Measurements from ENCODE around the gene CDC26. TPM values are rescaled to one million over a fixed set of nuclear protein-coding genes. Genes with fewer than 3 reads are reported as not detected.

CDC26 gene
- total and polyA plus RNA-seq, 7 donors, result 33.8 to 74.5 (median 64.9) TPM

DNA sequence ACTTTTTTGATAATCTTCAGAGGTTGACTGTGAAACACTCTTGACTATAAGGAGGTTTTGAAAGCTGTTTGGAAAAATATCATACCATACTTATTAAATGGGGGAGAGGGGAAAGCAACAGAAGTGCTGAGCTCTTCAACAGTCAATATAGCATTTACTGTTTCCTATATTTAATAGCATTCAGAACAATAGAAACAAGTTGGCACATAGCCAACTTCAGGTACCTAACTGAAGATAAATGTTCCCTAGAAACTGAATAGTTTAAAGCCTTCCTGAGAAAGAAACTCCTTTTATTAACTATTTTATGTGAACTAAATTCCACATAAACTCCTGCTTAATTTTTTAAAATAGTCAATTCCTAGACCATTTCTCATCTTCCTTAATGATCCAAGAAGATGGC lies 27.7 kb downstream of the CDC26 start:
- no peaks in the 10 kb centered on the region for H3K27me3 ChIP-seq
- no peak overlapping the region for H3K4me3 ChIP-seq
- intact Hi-C loops (cut with DNase I), result no loop called here
- TF ChIP-seq POLR2A (IDR thresholded peaks at IDR 0.05) (no peak), POLR2AphosphoS5 (IDR thresholded peaks at IDR 0.05) (no peak), EP300 (IDR thresholded peaks at IDR 0.05) (no peak)
- TF ChIP-seq, protein P1, sequence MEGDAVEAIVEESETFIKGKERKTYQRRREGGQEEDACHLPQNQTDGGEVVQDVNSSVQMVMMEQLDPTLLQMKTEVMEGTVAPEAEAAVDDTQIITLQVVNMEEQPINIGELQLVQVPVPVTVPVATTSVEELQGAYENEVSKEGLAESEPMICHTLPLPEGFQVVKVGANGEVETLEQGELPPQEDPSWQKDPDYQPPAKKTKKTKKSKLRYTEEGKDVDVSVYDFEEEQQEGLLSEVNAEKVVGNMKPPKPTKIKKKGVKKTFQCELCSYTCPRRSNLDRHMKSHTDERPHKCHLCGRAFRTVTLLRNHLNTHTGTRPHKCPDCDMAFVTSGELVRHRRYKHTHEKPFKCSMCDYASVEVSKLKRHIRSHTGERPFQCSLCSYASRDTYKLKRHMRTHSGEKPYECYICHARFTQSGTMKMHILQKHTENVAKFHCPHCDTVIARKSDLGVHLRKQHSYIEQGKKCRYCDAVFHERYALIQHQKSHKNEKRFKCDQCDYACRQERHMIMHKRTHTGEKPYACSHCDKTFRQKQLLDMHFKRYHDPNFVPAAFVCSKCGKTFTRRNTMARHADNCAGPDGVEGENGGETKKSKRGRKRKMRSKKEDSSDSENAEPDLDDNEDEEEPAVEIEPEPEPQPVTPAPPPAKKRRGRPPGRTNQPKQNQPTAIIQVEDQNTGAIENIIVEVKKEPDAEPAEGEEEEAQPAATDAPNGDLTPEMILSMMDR (IDR thresholded peaks at IDR 0.05), result no peak
- no peaks in the 10 kb centered on the region for H3K36me3 ChIP-seq
- DNase-seq, result no peak
- no peaks in the 10 kb centered on the region for H3K4me1 ChIP-seq
- H3K27ac ChIP-seq, result no peak overlapping the region
- H3K9me3 ChIP-seq, result no peaks in the 10 kb centered on the region

- intact Hi-C loops (cut with DNase I), result no loop called here
- H3K9me3 ChIP-seq, result no peaks in the 10 kb centered on the region
- H3K4me3 ChIP-seq, result no peak overlapping the region
- TF ChIP-seq POLR2A (IDR thresholded peaks at IDR 0.05), result no peak
- no peak for TF ChIP-seq POLR2AphosphoS5 (IDR thresholded peaks at IDR 0.05)
- TF ChIP-seq, protein P1 (IDR thresholded peaks at IDR 0.05), result no peak
- no peak for TF ChIP-seq EP300 (IDR thresholded peaks at IDR 0.05)
- H3K36me3 ChIP-seq, result no peaks in the 10 kb centered on the region
- H3K4me1 ChIP-seq, result no peaks in the 10 kb centered on the region
- WGBS, 2 donors, result 75 to 86% methylated on average over 6 of the region's 6 CpGs
- no peaks in the 10 kb centered on the region for H3K27me3 ChIP-seq
- no peak for DNase-seq
- no peak overlapping the region for H3K27ac ChIP-seq
Observed at GRCh38 chr9:113246928-113247327, 28.4 kb downstream of the CDC26 start.

- Histone ChIP-seq H3K36me3 (no peaks in the 10 kb centered on the region), H3K9me3 (no peaks in the 10 kb centered on the region), H3K4me1 (no peaks in the 10 kb centered on the region), H3K4me3 (no peak overlapping the region), H3K27ac (no peak overlapping the region), H3K27me3 (no peaks in the 10 kb centered on the region)
- TF ChIP-seq POLR2AphosphoS5 (IDR thresholded peaks at IDR 0.05) (no peak), POLR2A (IDR thresholded peaks at IDR 0.05) (no peak), EP300 (IDR thresholded peaks at IDR 0.05) (no peak)
- TF ChIP-seq, protein P1 (IDR thresholded peaks at IDR 0.05), result no peak
- WGBS, 2 donors, result 75 to 84% methylated on average over 4 of the region's 4 CpGs
- no peak for DNase-seq
- intact Hi-C loops (cut with DNase I), result no loop called here
Observed at GRCh38 chr9:113245894-113246293, 29.5 kb downstream of the CDC26 start.

GRCh38 chr9:113244556-113244955 lies 30.8 kb downstream of the CDC26 start:
- no peaks in the 10 kb centered on the region for H3K4me1 ChIP-seq
- WGBS, 2 donors, result 87 to 89% methylated on average over 2 of the region's 2 CpGs
- TF ChIP-seq POLR2AphosphoS5 (IDR thresholded peaks at IDR 0.05), result no peak
- TF ChIP-seq, protein P1 (IDR thresholded peaks at IDR 0.05), result no peak
- no peak for TF ChIP-seq POLR2A (IDR thresholded peaks at IDR 0.05)
- no peak for TF ChIP-seq EP300 (IDR thresholded peaks at IDR 0.05)
- no peaks in the 10 kb centered on the region for H3K27me3 ChIP-seq
- H3K9me3 ChIP-seq, result no peaks in the 10 kb centered on the region
- no peak overlapping the region for H3K27ac ChIP-seq
- no peaks in the 10 kb centered on the region for H3K36me3 ChIP-seq
- no peak for DNase-seq
- no peak overlapping the region for H3K4me3 ChIP-seq
- intact Hi-C loops (cut with DNase I), result no loop called here

- no peak for DNase-seq
- 98% methylated on average over 2 of the region's 2 CpGs for WGBS, 2 donors
- Histone ChIP-seq H3K27ac (no peak overlapping the region), H3K27me3 (no peaks in the 10 kb centered on the region), H3K9me3 (no peaks in the 10 kb centered on the region), H3K36me3 (no peaks in the 10 kb centered on the region), H3K4me3 (no peak overlapping the region), H3K4me1 (no peaks in the 10 kb centered on the region)
- intact Hi-C loops (cut with DNase I), result no loop called here
- TF ChIP-seq EP300 (IDR thresholded peaks at IDR 0.05) (no peak), POLR2A (IDR thresholded peaks at IDR 0.05) (no peak)
- TF ChIP-seq, protein P1 (IDR thresholded peaks at IDR 0.05), result no peak
Observed at GRCh38 chr9:113241161-113241560, 34.2 kb downstream of the CDC26 start.
